Stomach smooth muscle (tissue), 2 donors: ENCODE results near the gene THEM4.

ENCODE experiments used
- H3K27ac ChIP-seq: one replicate; pipeline ENCODE4 v1.7.0; 2013; ENCODE audit warnings: mild to moderate bottlenecking, low read length, inconsistent platforms
- H3K27me3 ChIP-seq, 2 donors: one replicate each; pipeline ENCODE4 v1.7.0; 2013; ENCODE audit warnings: low read length in 2 of 2; ENCODE audit not compliant: insufficient read depth in 2 of 2, control insufficient read depth in 1 of 2
- H3K36me3 ChIP-seq, 2 donors: one replicate each; pipeline ENCODE4 v1.7.0; 2013; ENCODE audit warnings: low read length in 2 of 2; ENCODE audit not compliant: control insufficient read depth in 2 of 2, insufficient read depth in 2 of 2
- H3K4me1 ChIP-seq: one replicate; pipeline ENCODE4 v1.7.0; 2013; ENCODE audit warnings: low read length; ENCODE audit not compliant: control insufficient read depth, insufficient read depth
- H3K4me3 ChIP-seq, 2 donors: one replicate each; pipeline ENCODE4 v1.7.0; 2013; ENCODE audit warnings: low read length in 2 of 2
- H3K9ac ChIP-seq, 2 donors: one replicate each; pipeline ENCODE4 v1.7.0; 2013; ENCODE audit warnings: low read length in 2 of 2, mild to moderate bottlenecking in 1 of 2
- H3K9me3 ChIP-seq, 2 donors: one replicate each; pipeline ENCODE4 v1.7.0; 2013; ENCODE audit warnings: low read length in 2 of 2; ENCODE audit not compliant: control insufficient read depth in 2 of 2
- donor health status: healthy.
- donor health status: Pancreatic carcinoma.

Gene THEM4

GRCh38 chr1:151934048-151934493 lies 24.8 kb upstream of the THEM4 start:
- Histone ChIP-seq H3K9me3 (no peaks in the 10 kb centered on the region), H3K4me3 (no peak overlapping the region), H3K4me1 (no peaks in the 10 kb centered on the region), H3K9ac (no peak overlapping the region), H3K27ac (no peak overlapping the region), H3K27me3 (no peaks in the 10 kb centered on the region), H3K36me3 (no peaks in the 10 kb centered on the region)

GRCh38 chr1:151924691-151925587 lies 15.6 kb upstream of the THEM4 start:
- peaks cover 0 to 2% of the 10 kb centered on the region in 2 donors for H3K27me3 ChIP-seq
- no peak overlapping the region for H3K4me3 ChIP-seq
- H3K9ac ChIP-seq: no peak overlapping the region
- no peak overlapping the region for H3K27ac ChIP-seq
- H3K9me3 ChIP-seq: no peaks in the 10 kb centered on the region
- H3K4me1 ChIP-seq: no peaks in the 10 kb centered on the region
- no peaks in the 10 kb centered on the region for H3K36me3 ChIP-seq

GRCh38 chr1:151923422-151923821 lies 14.1 kb upstream of the THEM4 start:
- Histone ChIP-seq H3K4me3 (no peak overlapping the region), H3K9me3 (no peaks in the 10 kb centered on the region), H3K36me3 (no peaks in the 10 kb centered on the region), H3K27me3 (peaks cover 0 to 2% of the 10 kb centered on the region in 2 donors), H3K4me1 (no peaks in the 10 kb centered on the region), H3K9ac (no peak overlapping the region), H3K27ac (no peak overlapping the region)

GRCh38 chr1:151920149-151920548 lies 10.8 kb upstream of the THEM4 start:
- H3K9ac ChIP-seq: no peak overlapping the region
- no peaks in the 10 kb centered on the region for H3K9me3 ChIP-seq
- H3K36me3 ChIP-seq: no peaks in the 10 kb centered on the region
- peaks cover 0 to 2% of the 10 kb centered on the region in 2 donors for H3K27me3 ChIP-seq
- no peak overlapping the region for H3K27ac ChIP-seq
- no peaks in the 10 kb centered on the region for H3K4me1 ChIP-seq
- no peak overlapping the region for H3K4me3 ChIP-seq

- Histone ChIP-seq H3K9me3 (no peaks in the 10 kb centered on the region), H3K36me3 (no peaks in the 10 kb centered on the region), H3K27me3 (peaks cover 0 to 2% of the 10 kb centered on the region in 2 donors), H3K9ac (no peak overlapping the region), H3K27ac (no peak overlapping the region), H3K4me1 (no peaks in the 10 kb centered on the region), H3K4me3 (no peak overlapping the region)
Observed at GRCh38 chr1:151918819-151919610, 9.7 kb upstream of the THEM4 start.

- no peaks in the 10 kb centered on the region for H3K36me3 ChIP-seq
- H3K4me3 ChIP-seq: no peak overlapping the region
- peaks cover 0 to 2% of the 10 kb centered on the region in 2 donors for H3K27me3 ChIP-seq
- H3K9ac ChIP-seq: no peak overlapping the region
- H3K4me1 ChIP-seq: no peaks in the 10 kb centered on the region
- H3K9me3 ChIP-seq: peaks cover 0 to under 1% of the 10 kb centered on the region in 2 donors
- H3K27ac ChIP-seq: no peak overlapping the region
Observed at GRCh38 chr1:151918156-151918555, 8.8 kb upstream of the THEM4 start.

- no peak overlapping the region for H3K9ac ChIP-seq
- no peak overlapping the region for H3K4me3 ChIP-seq
- peaks cover 0 to 3% of the 10 kb centered on the region in 2 donors for H3K9me3 ChIP-seq
- H3K27ac ChIP-seq: no peak overlapping the region
- H3K27me3 ChIP-seq: peaks cover 0 to 2% of the 10 kb centered on the region in 2 donors
- no peaks in the 10 kb centered on the region for H3K4me1 ChIP-seq
- H3K36me3 ChIP-seq: no peaks in the 10 kb centered on the region
Observed at GRCh38 chr1:151916726-151917370, 7.5 kb upstream of the THEM4 start.

- Histone ChIP-seq H3K4me1 (no peaks in the 10 kb centered on the region), H3K4me3 (no peak overlapping the region), H3K27me3 (no peaks in the 10 kb centered on the region), H3K9me3 (peaks cover 0 to 3% of the 10 kb centered on the region in 2 donors), H3K27ac (no peak overlapping the region), H3K36me3 (no peaks in the 10 kb centered on the region), H3K9ac (no peak overlapping the region)
Observed at GRCh38 chr1:151915061-151915686, 5.9 kb upstream of the THEM4 start.

- no peaks in the 10 kb centered on the region for H3K27me3 ChIP-seq
- no peak overlapping the region for H3K9ac ChIP-seq
- no peaks in the 10 kb centered on the region for H3K36me3 ChIP-seq
- no peaks in the 10 kb centered on the region for H3K4me1 ChIP-seq
- no peak overlapping the region for H3K4me3 ChIP-seq
- no peak overlapping the region for H3K27ac ChIP-seq
- H3K9me3 ChIP-seq: peaks cover 0 to 3% of the 10 kb centered on the region in 2 donors
Observed at GRCh38 chr1:151914076-151914475, 4.8 kb upstream of the THEM4 start.

GRCh38 chr1:151912973-151913372 lies 3.7 kb upstream of the THEM4 start:
- Histone ChIP-seq H3K36me3 (no peaks in the 10 kb centered on the region), H3K4me3 (no peak overlapping the region), H3K9me3 (peaks cover 0 to 3% of the 10 kb centered on the region in 2 donors), H3K4me1 (peaks cover 5% of the 10 kb centered on the region), H3K27ac (no peak overlapping the region), H3K9ac (no peak overlapping the region), H3K27me3 (no peaks in the 10 kb centered on the region)
